ACC112 (cell line): ENCODE measurements around the gene ADGRD1.

Source experiments
- H2AFZ ChIP-seq: fragments of 200-600 bp; sonication (generic); one replicate; pipeline ENCODE4 v1.6.0; 2017; ENCODE audit warnings: antibody characterized with exemption, low read length; ENCODE audit not compliant: unreplicated experiment
- H3K27ac ChIP-seq: fragments of 200-600 bp; sonication (generic); 2 replicates; pipeline ENCODE4 v1.5.1; 2014; ENCODE audit warnings: low read depth, mild to moderate bottlenecking, antibody characterized with exemption, low read length, moderate library complexity
- H3K27me3 ChIP-seq: fragments of 200-600 bp; sonication (generic); 2 replicates; pipeline ENCODE4 v1.6.1; 2014; ENCODE audit warnings: mild to moderate bottlenecking, antibody characterized with exemption, low read length, moderate library complexity, mixed read lengths; ENCODE audit not compliant: insufficient read depth
- H3K36me3 ChIP-seq: fragments of 200-600 bp; sonication (generic); 2 replicates; pipeline ENCODE4 v1.6.1; 2016; ENCODE audit warnings: mild to moderate bottlenecking, antibody characterized with exemption, low read length, moderate library complexity, mixed read lengths; ENCODE audit not compliant: insufficient read depth
- H3K4me1 ChIP-seq: fragments of 200-600 bp; sonication (generic); one replicate; pipeline ENCODE4 v1.6.1; 2016; ENCODE audit warnings: low read length, mixed read lengths; ENCODE audit not compliant: insufficient read depth, unreplicated experiment, control insufficient read depth
- H3K4me3 ChIP-seq: fragments of 200-600 bp; sonication (generic); 2 replicates; pipeline ENCODE4 v1.5.1; 2014; ENCODE audit warnings: mild to moderate bottlenecking, low read depth, low read length
- H3K79me2 ChIP-seq: fragments of 200-600 bp; sonication (generic); one replicate; pipeline ENCODE4 v1.6.0; 2016; ENCODE audit warnings: low read length; ENCODE audit not compliant: control insufficient read depth, unreplicated experiment, insufficient read depth

The ADGRD1 gene

DNA sequence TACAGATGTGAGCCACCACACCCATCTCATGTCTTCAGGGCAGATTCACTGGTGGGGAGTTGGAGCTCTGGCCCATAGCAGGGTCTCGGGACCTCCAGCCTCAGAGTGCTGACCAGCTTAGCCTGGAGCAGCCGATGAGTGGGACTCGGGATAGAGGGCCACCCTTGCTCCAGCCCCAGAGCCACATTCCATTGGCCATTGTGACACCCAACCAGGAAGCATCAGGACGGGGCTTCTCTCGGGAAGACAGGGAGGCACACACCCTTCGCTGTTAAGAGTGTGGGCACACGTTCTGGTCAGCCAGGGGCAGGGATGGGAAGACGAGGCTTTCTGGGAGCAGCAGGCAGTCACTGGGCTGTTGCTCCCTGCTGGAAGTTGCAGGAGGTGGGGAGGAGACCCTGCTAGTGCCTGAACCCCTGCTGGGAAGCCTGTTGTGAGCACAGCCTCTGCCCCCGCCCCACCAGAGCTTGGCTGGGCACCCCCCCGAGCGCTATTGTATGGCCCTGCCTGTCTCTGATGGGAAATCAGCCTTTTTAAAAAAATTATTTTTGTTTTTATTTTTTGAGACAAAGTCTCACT, 1.6 kb downstream of the ADGRD1 start:
- H3K27me3 ChIP-seq, result peaks cover 7% of the 10 kb centered on the region; the same call in 1 of the 2 replicates
- H3K36me3 ChIP-seq, result no peaks in the 10 kb centered on the region
- no peak overlapping the region for H3K4me3 ChIP-seq
- no peaks in the 10 kb centered on the region for H3K79me2 ChIP-seq
- no peak overlapping the region for H3K27ac ChIP-seq
- H2AFZ ChIP-seq, result no peak overlapping the region
- no peaks in the 10 kb centered on the region for H3K4me1 ChIP-seq

- Histone ChIP-seq H3K36me3 (no peaks in the 10 kb centered on the region), H3K4me3 (no peak overlapping the region), H3K79me2 (no peaks in the 10 kb centered on the region), H2AFZ (no peak overlapping the region), H3K4me1 (no peaks in the 10 kb centered on the region), H3K27ac (no peak overlapping the region), H3K27me3 (peaks cover 7% of the 10 kb centered on the region; the same call in 1 of the 2 replicates)
Measured at GRCh38 chr12:130956009-130956408, 2.3 kb downstream of the ADGRD1 start.

DNA sequence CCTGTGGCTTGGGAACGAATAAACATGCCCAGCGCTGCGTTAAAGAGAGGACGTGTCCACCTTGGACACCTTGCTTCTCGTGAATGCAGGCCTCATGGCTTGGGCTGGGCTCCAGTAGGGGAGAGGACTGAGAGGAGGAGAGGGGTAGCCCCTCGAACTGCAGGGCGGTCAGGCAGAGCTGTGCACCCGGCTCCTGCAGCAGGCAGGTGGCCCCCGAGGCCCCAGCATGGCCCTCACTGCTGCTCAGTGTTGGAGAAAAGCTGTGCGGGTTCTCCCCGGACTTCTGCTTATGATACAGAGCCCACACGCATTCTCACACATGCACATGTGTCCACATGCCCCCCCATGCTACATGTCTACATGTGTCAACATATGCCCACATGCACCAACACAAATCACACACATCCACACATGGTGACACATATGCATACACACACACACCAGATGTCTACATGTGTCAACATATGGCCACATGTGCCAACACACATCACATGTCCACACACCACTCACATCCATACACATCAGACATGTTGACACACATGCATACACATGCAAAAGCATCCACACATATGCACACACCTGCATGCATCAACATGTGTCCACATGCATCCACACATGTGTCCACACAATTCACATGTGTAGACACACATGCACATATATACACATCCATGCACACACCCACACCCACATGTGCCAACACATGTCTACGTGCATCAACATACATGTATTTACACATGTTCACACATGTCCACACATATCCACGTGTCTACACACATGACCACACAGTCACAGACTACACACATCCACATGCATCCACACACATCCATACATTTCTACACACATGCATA, 3.0 kb downstream of the ADGRD1 start:
- H3K4me1 ChIP-seq, result no peaks in the 10 kb centered on the region
- H2AFZ ChIP-seq, result no peak overlapping the region
- H3K27ac ChIP-seq, result no peak overlapping the region
- H3K36me3 ChIP-seq, result no peaks in the 10 kb centered on the region
- H3K79me2 ChIP-seq, result no peaks in the 10 kb centered on the region
- H3K4me3 ChIP-seq, result no peak overlapping the region
- H3K27me3 ChIP-seq, result peaks cover 7% of the 10 kb centered on the region; the same call in 1 of the 2 replicates

- no peak overlapping the region for H3K27ac ChIP-seq
- H3K79me2 ChIP-seq, result no peaks in the 10 kb centered on the region
- H3K4me3 ChIP-seq, result no peak overlapping the region
- H3K36me3 ChIP-seq, result no peaks in the 10 kb centered on the region
- no peaks in the 10 kb centered on the region for H3K4me1 ChIP-seq
- peaks cover 7% of the 10 kb centered on the region; the same call in 1 of the 2 replicates for H3K27me3 ChIP-seq
- no peak overlapping the region for H2AFZ ChIP-seq
Measured at GRCh38 chr12:130957304-130957621, 3.6 kb downstream of the ADGRD1 start.

- no peak overlapping the region for H2AFZ ChIP-seq
- H3K36me3 ChIP-seq, result no peaks in the 10 kb centered on the region
- H3K27ac ChIP-seq, result no peak overlapping the region
- no peak overlapping the region for H3K4me3 ChIP-seq
- H3K79me2 ChIP-seq, result no peaks in the 10 kb centered on the region
- peaks cover 7% of the 10 kb centered on the region; the same call in 1 of the 2 replicates for H3K27me3 ChIP-seq
- no peaks in the 10 kb centered on the region for H3K4me1 ChIP-seq
Measured at GRCh38 chr12:130958557-130959140, 4.9 kb downstream of the ADGRD1 start.

GRCh38 chr12:130959632-130960031, 5.9 kb downstream of the ADGRD1 start:
- H3K4me1 ChIP-seq, result no peaks in the 10 kb centered on the region
- H3K27me3 ChIP-seq, result peaks cover under 1% of the 10 kb centered on the region; the same call in 1 of the 2 replicates
- H3K27ac ChIP-seq, result no peak overlapping the region
- no peak overlapping the region for H2AFZ ChIP-seq
- H3K36me3 ChIP-seq, result no peaks in the 10 kb centered on the region
- H3K79me2 ChIP-seq, result no peaks in the 10 kb centered on the region
- H3K4me3 ChIP-seq, result no peak overlapping the region

DNA sequence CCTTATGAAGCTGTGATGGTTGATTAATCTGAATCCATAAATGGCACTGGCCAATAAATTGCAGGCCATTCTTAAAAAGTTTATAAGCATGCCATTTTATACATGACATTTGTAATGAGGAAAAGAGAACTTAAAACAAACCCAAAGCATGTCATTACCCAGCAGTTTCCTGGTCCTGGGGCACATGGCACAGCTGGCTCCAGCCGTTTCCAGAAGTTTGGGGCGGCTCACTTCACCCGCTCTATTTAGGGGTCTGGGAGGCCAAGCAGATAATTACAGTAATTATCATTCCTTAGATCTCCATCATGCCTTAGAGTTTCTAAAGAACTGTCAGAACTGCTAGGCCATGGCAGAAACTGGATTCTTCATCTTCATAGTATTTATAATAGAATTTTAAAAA, 6.4 kb downstream of the ADGRD1 start:
- H3K4me1 ChIP-seq, result no peaks in the 10 kb centered on the region
- H3K27ac ChIP-seq, result no peak overlapping the region
- H3K36me3 ChIP-seq, result no peaks in the 10 kb centered on the region
- no peaks in the 10 kb centered on the region for H3K27me3 ChIP-seq
- no peaks in the 10 kb centered on the region for H3K79me2 ChIP-seq
- no peak overlapping the region for H3K4me3 ChIP-seq
- no peak overlapping the region for H2AFZ ChIP-seq

DNA sequence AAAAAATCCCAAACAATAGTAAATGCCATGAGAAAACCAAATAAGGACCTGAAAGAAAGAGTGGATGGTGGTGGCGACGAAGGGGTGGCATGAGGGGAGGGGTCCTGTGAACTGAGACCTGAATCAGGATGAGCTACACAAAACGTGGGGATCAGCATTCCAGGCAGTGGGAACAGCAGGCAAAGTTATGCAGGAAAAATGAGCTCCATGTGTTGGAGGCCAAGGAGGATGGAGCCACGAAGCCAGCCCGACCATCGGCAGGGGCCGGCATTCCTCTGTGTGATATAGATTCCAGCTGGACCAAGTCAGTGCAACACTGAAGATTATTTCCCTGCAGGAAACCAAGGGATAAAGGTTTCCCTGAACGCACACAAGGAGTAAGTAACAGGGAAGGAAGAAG, 7.1 kb downstream of the ADGRD1 start:
- Histone ChIP-seq H2AFZ (no peak overlapping the region), H3K27ac (no peak overlapping the region), H3K36me3 (no peaks in the 10 kb centered on the region), H3K4me3 (no peak overlapping the region), H3K27me3 (no peaks in the 10 kb centered on the region), H3K79me2 (no peaks in the 10 kb centered on the region), H3K4me1 (peaks cover 7% of the 10 kb centered on the region)

DNA sequence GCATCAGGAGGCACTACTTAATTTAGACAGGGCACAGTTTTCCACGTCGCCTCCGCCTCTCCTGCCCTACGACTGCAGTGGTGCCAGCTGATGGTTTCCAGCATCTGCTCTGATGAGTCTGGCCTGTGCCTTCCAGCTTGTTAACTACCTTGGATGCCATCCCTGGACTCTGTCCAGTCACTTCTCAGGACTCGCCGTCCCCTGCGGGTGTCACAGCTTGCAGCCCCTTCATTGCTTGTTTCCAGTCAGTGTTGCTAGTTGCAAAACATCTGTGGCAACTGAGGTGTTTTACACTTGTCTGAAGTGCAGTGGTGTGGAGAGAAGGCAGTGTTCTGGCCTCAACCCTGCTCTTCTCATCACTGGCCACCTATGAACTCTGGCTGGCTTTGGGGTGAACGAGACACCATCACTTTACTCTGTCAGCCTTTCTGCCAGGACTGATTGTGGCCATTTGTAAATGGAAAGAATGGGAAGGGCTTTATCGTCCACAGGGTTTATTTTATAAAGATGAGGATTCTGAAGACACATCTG, 8.3 kb downstream of the ADGRD1 start:
- no peak overlapping the region for H3K4me3 ChIP-seq
- H3K4me1 ChIP-seq, result peaks cover 9% of the 10 kb centered on the region
- H3K79me2 ChIP-seq, result no peaks in the 10 kb centered on the region
- no peaks in the 10 kb centered on the region for H3K36me3 ChIP-seq
- no peak overlapping the region for H3K27ac ChIP-seq
- no peaks in the 10 kb centered on the region for H3K27me3 ChIP-seq
- H2AFZ ChIP-seq, result no peak overlapping the region

DNA sequence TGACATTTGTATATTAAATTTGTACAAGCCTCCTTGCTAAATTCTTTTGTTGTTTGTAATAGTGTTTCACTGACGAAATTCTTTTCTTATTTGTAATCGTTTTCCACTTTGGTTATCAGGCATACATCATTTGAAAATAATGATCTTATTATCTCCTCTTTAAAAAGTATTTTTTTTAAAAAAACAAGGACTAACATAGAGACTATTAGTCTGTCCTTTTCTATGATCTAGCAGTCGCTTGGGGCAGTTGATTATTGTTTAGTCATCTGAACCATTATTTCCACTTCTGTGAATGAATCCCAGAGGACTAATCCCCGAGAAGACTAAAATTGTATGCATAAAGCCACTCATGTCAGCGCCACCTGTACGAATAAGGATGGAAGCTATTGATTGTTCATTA, 11.5 kb downstream of the ADGRD1 start:
- Histone ChIP-seq H3K27ac (peak overlapping the region; percentile 76), H3K27me3 (no peaks in the 10 kb centered on the region), H3K4me3 (0 out of 2 replicates have a peak overlapping the region, but pooled peaks have one; percentile 45), H3K36me3 (no peaks in the 10 kb centered on the region), H3K79me2 (no peaks in the 10 kb centered on the region), H3K4me1 (peaks cover 9% of the 10 kb centered on the region), H2AFZ (no peak overlapping the region)
